ENCODE measurements around the gene FNIP1.

The FNIP1 gene

DNA sequence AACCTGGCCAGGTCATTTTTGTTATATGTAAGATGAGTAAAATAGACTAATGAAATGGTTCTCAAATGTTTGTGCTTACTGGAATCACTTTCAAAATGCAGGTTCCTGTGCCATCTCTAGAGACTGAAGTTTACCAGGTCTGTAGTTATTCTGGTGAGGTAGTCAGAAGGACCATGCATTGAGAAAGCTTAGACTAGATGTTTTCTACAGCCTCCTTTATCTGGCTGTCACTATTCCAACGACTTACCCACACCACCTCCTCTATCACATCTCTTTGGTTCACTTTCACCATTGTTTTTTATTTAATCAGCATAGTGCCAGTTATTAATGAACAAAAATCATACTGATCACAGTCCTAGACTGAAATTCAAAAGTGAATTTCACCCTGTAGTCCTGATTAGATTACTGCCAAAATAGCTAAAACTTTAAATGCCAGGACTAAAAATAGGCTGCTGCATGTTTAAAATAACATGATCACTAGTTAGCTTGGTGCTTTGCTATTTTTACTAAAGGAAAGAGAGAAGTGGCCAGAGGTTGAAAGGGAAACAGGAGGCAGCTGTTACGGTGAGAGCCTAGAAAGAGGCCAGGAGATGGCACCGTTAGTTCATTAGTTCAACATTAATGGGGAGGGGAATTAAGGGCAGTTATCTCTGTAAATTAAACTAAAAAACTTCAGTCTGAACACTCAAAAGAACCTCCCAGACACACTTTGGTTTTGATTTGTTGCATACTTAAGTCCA lies 13.9 kb upstream of the FNIP1 start:
- no peak for TF ChIP-seq NFIC (IDR thresholded peaks at IDR 0.05)
- TF ChIP-seq RAD21 (IDR thresholded peaks at IDR 0.05; ENCODE audit: low read depth), result peak; percentile 68
- TF ChIP-seq TAF1 (IDR thresholded peaks at IDR 0.05; ENCODE audit: low read depth), result no peak
- no peak for TF ChIP-seq CREB1 (IDR thresholded peaks at IDR 0.05; ENCODE audit: low read depth)
- no peak for TF ChIP-seq ZBTB7A (IDR thresholded peaks at IDR 0.05; ENCODE audit: low read depth)
- no peak for TF ChIP-seq TCF12 (IDR thresholded peaks at IDR 0.05; ENCODE audit: low read depth)
- TF ChIP-seq CEBPB (IDR thresholded peaks at IDR 0.05), result no peak
- TF ChIP-seq, protein P1, sequence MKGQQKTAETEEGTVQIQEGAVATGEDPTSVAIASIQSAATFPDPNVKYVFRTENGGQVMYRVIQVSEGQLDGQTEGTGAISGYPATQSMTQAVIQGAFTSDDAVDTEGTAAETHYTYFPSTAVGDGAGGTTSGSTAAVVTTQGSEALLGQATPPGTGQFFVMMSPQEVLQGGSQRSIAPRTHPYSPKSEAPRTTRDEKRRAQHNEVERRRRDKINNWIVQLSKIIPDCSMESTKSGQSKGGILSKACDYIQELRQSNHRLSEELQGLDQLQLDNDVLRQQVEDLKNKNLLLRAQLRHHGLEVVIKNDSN (IDR thresholded peaks at IDR 0.05), result no peak

DNA sequence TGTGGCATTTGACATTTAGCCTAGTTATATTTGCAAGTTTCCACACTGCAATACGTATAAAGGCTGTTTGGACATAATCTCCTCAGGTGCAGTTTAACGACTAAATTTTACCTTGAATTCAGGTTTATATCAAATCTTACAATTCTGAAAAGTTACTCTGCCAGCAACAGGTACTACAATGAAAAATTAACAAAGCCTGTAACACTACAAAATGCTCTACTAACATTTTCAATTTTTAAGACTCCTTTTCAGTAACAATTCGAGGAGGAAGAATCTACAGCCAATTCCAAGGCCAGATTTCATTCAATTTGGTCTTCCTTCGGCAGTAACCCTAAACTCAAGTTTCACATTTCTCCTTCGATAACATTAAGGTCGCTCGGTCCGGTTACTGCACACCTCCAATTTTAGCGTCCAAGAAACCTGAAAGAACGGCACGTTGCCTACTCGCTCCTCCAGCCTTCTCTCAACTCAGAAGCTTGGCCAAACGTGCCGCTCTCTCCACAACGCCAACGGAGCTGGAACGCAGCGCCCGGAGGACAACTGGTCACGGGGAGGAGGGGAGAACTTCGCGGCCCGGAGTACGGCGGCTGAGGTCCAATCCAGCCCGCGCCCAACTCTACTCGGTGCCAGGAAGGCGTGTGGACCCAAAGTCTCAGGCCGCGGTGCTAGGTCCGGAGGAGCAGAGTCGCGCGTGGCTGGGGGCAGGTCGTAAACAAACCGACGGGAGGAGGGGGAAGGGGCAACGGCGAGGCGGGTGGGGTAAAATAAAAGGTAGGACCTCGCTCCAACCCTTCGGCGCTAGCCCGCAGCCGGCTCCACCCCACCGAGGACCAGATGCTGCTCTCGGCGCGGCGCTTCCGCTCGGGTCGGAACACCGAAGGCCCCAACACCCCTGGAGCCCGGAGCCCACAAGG lies 681 bp downstream of the FNIP1 start:
- TF ChIP-seq EGR1 (IDR thresholded peaks at IDR 0.05) (no peak), MAX (IDR thresholded peaks at IDR 0.05) (peak; percentile 12; the same call in 1 of the 2 replicates)

DNA sequence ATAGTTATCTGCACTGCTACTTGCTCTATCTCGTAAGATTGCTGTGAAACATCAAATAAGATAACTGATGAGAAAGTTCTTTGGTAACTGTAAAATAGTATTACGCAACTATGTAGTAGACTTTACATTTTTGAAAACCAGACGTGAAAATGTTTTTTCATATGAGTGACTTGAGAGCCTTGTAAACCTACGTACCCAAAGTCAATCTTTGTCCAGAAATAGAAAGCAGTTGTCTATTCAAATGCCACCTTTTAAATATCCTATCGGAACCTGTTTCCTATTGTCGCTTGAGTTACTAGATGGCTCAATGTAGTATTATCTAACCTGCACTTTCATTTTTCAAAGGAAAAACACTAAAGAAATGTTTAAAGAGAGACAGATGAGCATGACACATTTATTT lies 1.6 kb downstream of the FNIP1 start:
- TF ChIP-seq YY1 (IDR thresholded peaks at IDR 0.05; ENCODE audit: low read depth) (no peak), REST (IDR thresholded peaks at IDR 0.05; ENCODE audit: low read depth) (no peak), EGR1 (IDR thresholded peaks at IDR 0.05) (no peak), RAD21 (IDR thresholded peaks at IDR 0.05; ENCODE audit: low read depth) (no peak), ZBTB7A (IDR thresholded peaks at IDR 0.05; ENCODE audit: low read depth) (no peak), CREB1 (IDR thresholded peaks at IDR 0.05; ENCODE audit: low read depth) (no peak), TEAD4 (IDR thresholded peaks at IDR 0.05) (no peak), MAX (IDR thresholded peaks at IDR 0.05) (no peak), TAF1 (IDR thresholded peaks at IDR 0.05; ENCODE audit: low read depth) (no peak), TCF12 (IDR thresholded peaks at IDR 0.05; ENCODE audit: low read depth) (no peak), NFIC (IDR thresholded peaks at IDR 0.05) (no peak), CEBPB (IDR thresholded peaks at IDR 0.05) (no peak), EP300 (IDR thresholded peaks at IDR 0.05; ENCODE audit: borderline replicate concordance) (no peak), FOXM1 (IDR thresholded peaks at IDR 0.05; ENCODE audit: borderline replicate concordance, low read depth) (no peak)
- TF ChIP-seq, protein P1 (IDR thresholded peaks at IDR 0.05), result no peak

- TF ChIP-seq CREB1 (IDR thresholded peaks at IDR 0.05; ENCODE audit: low read depth), result no peak
- TF ChIP-seq EGR1 (IDR thresholded peaks at IDR 0.05), result no peak
- TF ChIP-seq TCF12 (IDR thresholded peaks at IDR 0.05; ENCODE audit: low read depth), result no peak
- no peak for TF ChIP-seq TEAD4 (IDR thresholded peaks at IDR 0.05)
- no peak for TF ChIP-seq EP300 (IDR thresholded peaks at IDR 0.05; ENCODE audit: borderline replicate concordance)
- TF ChIP-seq, protein P1 (IDR thresholded peaks at IDR 0.05), result no peak
- no peak for TF ChIP-seq YY1 (IDR thresholded peaks at IDR 0.05; ENCODE audit: low read depth)
- TF ChIP-seq FOXM1 (IDR thresholded peaks at IDR 0.05; ENCODE audit: borderline replicate concordance, low read depth), result no peak
- TF ChIP-seq CEBPB (IDR thresholded peaks at IDR 0.05), result no peak
- no peak for TF ChIP-seq TAF1 (IDR thresholded peaks at IDR 0.05; ENCODE audit: low read depth)
- TF ChIP-seq REST (IDR thresholded peaks at IDR 0.05; ENCODE audit: low read depth), result no peak
- TF ChIP-seq RAD21 (IDR thresholded peaks at IDR 0.05; ENCODE audit: low read depth), result no peak
- TF ChIP-seq MAX (IDR thresholded peaks at IDR 0.05), result no peak
- no peak for TF ChIP-seq ZBTB7A (IDR thresholded peaks at IDR 0.05; ENCODE audit: low read depth)
- TF ChIP-seq NFIC (IDR thresholded peaks at IDR 0.05), result no peak
Observed at GRCh38 chr5:131794586-131794985, 2.2 kb downstream of the FNIP1 start.
